Stomach (tissue), 9 donors: ENCODE measurements around the gene CTRL. TPM values are rescaled to one million over a fixed set of nuclear protein-coding genes. Genes with fewer than 3 reads are reported as not detected.

Source experiments
- DNase-seq, 2 donors: peaks; one replicate each; pipeline versions ENCODE4 v3.0.0 to v3.0.0-alpha.2; 2013 to 2019
- H3K27ac ChIP-seq, 5 donors: fragments of 200-600 bp in 4 of 5; sonication (generic) in 4 of 5; one replicate each; pipeline ENCODE4 v1.5.1; 2013 to 2019; ENCODE audit warnings: mild to moderate bottlenecking in 1 of 5, moderate library complexity in 1 of 5
- H3K27me3 ChIP-seq, 3 donors: fragments of 200-600 bp; sonication (generic); one replicate each; pipeline ENCODE4 v1.5.1; 2017 to 2019; ENCODE audit warnings: mixed run types in 1 of 3
- H3K36me3 ChIP-seq, 4 donors: fragments of 200-600 bp; sonication (generic); 1 replicate in 3 of 4; 2 replicates in 1 of 4; pipeline ENCODE4 v1.5.1; 2016 to 2019
- H3K4me1 ChIP-seq, 4 donors: fragments of 200-600 bp; sonication (generic); one replicate each; pipeline ENCODE4 v1.5.1; 2016 to 2019
- H3K4me3 ChIP-seq, 4 donors: fragments of 200-600 bp; sonication (generic) in 3 of 4; one replicate each; pipeline ENCODE4 v1.5.1; 2016 to 2019; ENCODE audit warnings: mild to moderate bottlenecking in 1 of 4
- H3K9me3 ChIP-seq, 4 donors: fragments of 200-600 bp; sonication (generic); one replicate each; pipeline ENCODE4 v1.5.1; 2016 to 2019
- CTCF ChIP-seq, 7 experiments: fragments of 450-650 bp in 4 of 7; fragments of 200-600 bp in 3 of 7; sonication (generic) in 3 of 7; IDR thresholded peaks; one replicate each; pipeline ENCODE4 v1.5.1; 2016 to 2019; ENCODE audit warnings: antibody characterized with exemption in 7 of 7, control low read depth in 2 of 7, mild to moderate bottlenecking in 1 of 7
- EP300 ChIP-seq: sonication (generic); formaldehyde crosslinking; IDR thresholded peaks from one replicate; pipeline ENCODE4 v1.6.1; 2017; ENCODE audit warnings: antibody characterized with exemption
- POLR2A ChIP-seq, 4 donors: fragments of 450-650 bp; IDR thresholded peaks; one replicate each; pipeline ENCODE4 v1.6.1; 2016; ENCODE audit warnings: antibody characterized with exemption in 4 of 4, control low read depth in 2 of 4, mild to moderate bottlenecking in 1 of 4, moderate library complexity in 1 of 4
- POLR2AphosphoS5 ChIP-seq, 3 donors: sonication (generic); formaldehyde crosslinking; IDR thresholded peaks; one replicate each; pipeline ENCODE4 v1.6.1; 2016; ENCODE audit warnings: antibody characterized with exemption in 3 of 3
- WGBS, 5 donors: extraction: QIAGEN DNeasy Blood & Tissue Kit in 3 of 5; methylation state at CpG; one replicate each; pipeline versions ENCODE4 v1.1.5 to v1.1.7; 2013 to 2018; 5-methylcytosine and 5-hydroxymethylcytosine counted together
- intact Hi-C: fragments of 100-400 bp; cut with DNase I; formaldehyde crosslinking; loops from one replicate; pipeline ENCODE4 v1.15.1; 2023; ENCODE audit warnings: low total_unique reads
- polyA plus RNA-seq, 3 donors: library from polyadenylated mRNA; stranded (reverse); fragments of 200-250 nt; gene quantifications; one replicate each; pipeline ENCODE4 v1.2.3, GENCODE V29; 2013
- small RNA-seq, 4 donors: library from RNA; depleted of rRNA; stranded (forward); fragments of <200 nt; gene quantifications; one replicate each; pipeline ENCODE3, GENCODE V24; 2016
- total RNA-seq, 5 donors: library from RNA; depleted of rRNA; stranded (reverse); fragments of >200 nt; gene quantifications; one replicate each; pipeline versions ENCODE4 v1.1.0 to v1.2.3, GENCODE V29; 2014 to 2016
- donor health status: healthy with polysubstance abuse.
- donor health status: Bipolar disorder and iron deficiency.
- donor health status: healthy.

Gene CTRL
- total and polyA plus RNA-seq, 8 donors = 0.37 to 11.0 (median 2.1) TPM; not detected in 1

- 85 to 96% (median 89%) methylated on average over 3 to 5 of the region's 5 CpGs for WGBS, 5 donors
- Histone ChIP-seq H3K36me3 (peaks cover 83 to 93% (median 91%) of the 10 kb centered on the region in 4 donors), H3K27me3 (no peaks in the 10 kb centered on the region), H3K27ac (no peak overlapping the region), H3K4me3 (no peak overlapping the region), H3K4me1 (peaks cover 13 to 42% (median 23%) of the 10 kb centered on the region in 4 donors), H3K9me3 (no peaks in the 10 kb centered on the region)
- no peak for DNase-seq
- intact Hi-C loops = loop anchor here (5.0 kb wide), 2 partner anchors 47 to 162 kb away; no protein-coding TSS in a partner anchor
- no peak for TF ChIP-seq POLR2A (IDR thresholded peaks at IDR 0.05)
- TF ChIP-seq CTCF (IDR thresholded peaks at IDR 0.05) = no peak
- TF ChIP-seq POLR2AphosphoS5 (IDR thresholded peaks at IDR 0.05) = no peak
- TF ChIP-seq EP300 = no peak
These were observed 51.7 kb downstream of the CTRL start for GRCh38 chr16:67879936-67880335.

Small RNA genes within 50 kb of the gene (small RNA-seq; reads per million reads assigned to genes)
- gene NRN1L = 0 reads per million in 4 donors

Other genes starting within 250 kb of the CTRL start
- 10 to 100 TPM in 4 of 5 donors, 1 to 10 TPM in 1; 7.6 to 87.5 (median 13.3) TPM for gene GFOD2, start 212.5 kb downstream of the CTRL start, total RNA-seq
- gene GFOD2, start 212.5 kb downstream of the CTRL start, polyA plus RNA-seq = 10 to 100 TPM in 1 of 3 donors, 1 to 10 TPM in 2; 8.6 to 13.4 (median 10.0) TPM
- gene RANBP10, start 125.3 kb downstream of the CTRL start, total RNA-seq = 10 to 100 TPM in 3 of 5 donors, 1 to 10 TPM in 2; 7.8 to 37.3 (median 13.0) TPM
- 1 to 10 TPM; 2.9 to 6.9 (median 4.2) TPM for gene RANBP10, start 125.3 kb downstream of the CTRL start, polyA plus RNA-seq
- 10 to 100 TPM in 1 of 5 donors, 1 to 10 TPM in 2, under 1 TPM in 1, not detected in 1; 0.45 to 25.7 (median 1.7) TPM for gene TSNAXIP1, start 125.0 kb downstream of the CTRL start, total RNA-seq
- 1 to 10 TPM in 1 of 3 donors, under 1 TPM in 2; 0.46 to 1.2 (median 1.00) TPM for gene TSNAXIP1, start 125.0 kb downstream of the CTRL start, polyA plus RNA-seq
- gene THAP11, start 89.5 kb downstream of the CTRL start, total RNA-seq = 100 to 1,000 TPM in 1 of 5 donors, 10 to 100 TPM in 4; 12.5 to 109 (median 53.9) TPM
- gene THAP11, start 89.5 kb downstream of the CTRL start, polyA plus RNA-seq = 10 to 100 TPM; 15.8 to 25.7 (median 18.7) TPM
- gene NUTF2, start 84.9 kb downstream of the CTRL start, total RNA-seq = 10 to 100 TPM in 4 of 5 donors, 1 to 10 TPM in 1; 9.3 to 64.7 (median 25.7) TPM
- 100 to 1,000 TPM in 2 of 3 donors, 10 to 100 TPM in 1; 92.0 to 125 (median 112) TPM for gene NUTF2, start 84.9 kb downstream of the CTRL start, polyA plus RNA-seq
- 10 to 100 TPM; 27.4 to 80.7 (median 71.0) TPM for gene CENPT, start 84.2 kb downstream of the CTRL start, total RNA-seq
- gene CENPT, start 84.2 kb downstream of the CTRL start, polyA plus RNA-seq = 10 to 100 TPM; 36.8 to 64.8 (median 48.3) TPM
- gene EDC4, start 58.8 kb downstream of the CTRL start, total RNA-seq = 100 to 1,000 TPM in 2 of 5 donors, 10 to 100 TPM in 3; 41.5 to 141 (median 58.5) TPM
- gene EDC4, start 58.8 kb downstream of the CTRL start, polyA plus RNA-seq = 10 to 100 TPM; 22.0 to 27.6 (median 22.2) TPM
- not detected for gene NRN1L, start 47.0 kb downstream of the CTRL start, total RNA-seq
- 1 to 10 TPM in 2 of 3 donors, not detected in 1; 2.0 to 2.7 TPM for gene NRN1L, start 47.0 kb downstream of the CTRL start, polyA plus RNA-seq
- 10 to 100 TPM; 17.5 to 93.7 (median 26.1) TPM for gene PSKH1, start 38.6 kb downstream of the CTRL start, total RNA-seq
- 10 to 100 TPM; 10.2 to 26.5 (median 13.4) TPM for gene PSKH1, start 38.6 kb downstream of the CTRL start, polyA plus RNA-seq
- gene PSMB10, start 5.0 kb upstream of the CTRL start, total RNA-seq = 10 to 100 TPM; 22.8 to 85.8 (median 52.5) TPM
- gene PSMB10, start 5.0 kb upstream of the CTRL start, polyA plus RNA-seq = 100 to 1,000 TPM; 128 to 205 (median 134) TPM
- gene LCAT, start 12.3 kb upstream of the CTRL start, total RNA-seq = 10 to 100 TPM; 10.1 to 20.1 (median 12.8) TPM
- 10 to 100 TPM; 18.6 to 20.7 (median 19.2) TPM for gene LCAT, start 12.3 kb upstream of the CTRL start, polyA plus RNA-seq
- gene SLC12A4, start 36.8 kb upstream of the CTRL start, total RNA-seq = 100 to 1,000 TPM in 1 of 5 donors, 10 to 100 TPM in 4; 12.7 to 136 (median 25.9) TPM
- gene SLC12A4, start 36.8 kb upstream of the CTRL start, polyA plus RNA-seq = 10 to 100 TPM in 2 of 3 donors, 1 to 10 TPM in 1; 5.7 to 19.8 (median 16.2) TPM
- gene DPEP3, start 48.6 kb upstream of the CTRL start, total RNA-seq = not detected
- not detected for gene DPEP3, start 48.6 kb upstream of the CTRL start, polyA plus RNA-seq
- 1 to 10 TPM in 3 of 5 donors, not detected in 2; 2.4 to 5.2 (median 3.1) TPM for gene DPEP2, start 67.6 kb upstream of the CTRL start, total RNA-seq
- under 1 TPM; 0.61 to 0.95 (median 0.75) TPM for gene DPEP2, start 67.6 kb upstream of the CTRL start, polyA plus RNA-seq
- not detected for gene DPEP2NB, start 84.0 kb upstream of the CTRL start, total RNA-seq
- not detected for gene DPEP2NB, start 84.0 kb upstream of the CTRL start, polyA plus RNA-seq
- gene DDX28, start 91.4 kb upstream of the CTRL start, total RNA-seq = 1 to 10 TPM in 3 of 5 donors, not detected in 2; 4.6 to 8.9 (median 7.3) TPM
- 1 to 10 TPM; 6.3 to 9.7 (median 7.3) TPM for gene DDX28, start 91.4 kb upstream of the CTRL start, polyA plus RNA-seq
- gene DUS2, start 91.4 kb upstream of the CTRL start, total RNA-seq = 10 to 100 TPM in 4 of 5 donors, under 1 TPM in 1; 0.45 to 27.5 (median 15.2) TPM
- 1 to 10 TPM; 4.3 to 9.5 (median 5.0) TPM for gene DUS2, start 91.4 kb upstream of the CTRL start, polyA plus RNA-seq
- gene NFATC3, start 153.5 kb upstream of the CTRL start, total RNA-seq = 100 to 1,000 TPM in 2 of 5 donors, 10 to 100 TPM in 3; 20.1 to 385 (median 23.9) TPM
- 1 to 10 TPM; 5.5 to 5.8 (median 5.6) TPM for gene NFATC3, start 153.5 kb upstream of the CTRL start, polyA plus RNA-seq